SK-N-SH treated with all-trans-retinoic acid at 6 μM for 48 hours (cell line): Measurements from ENCODE around the gene ABI2.
"Not testable (repeated sequence)": the region's sequence is repeated elsewhere in the genome, so short reads cannot be mapped to it uniquely, and the experiment has no call there.

Experiments
- ARNTL ChIP-seq: fragments of 450-650 bp; formaldehyde crosslinking; IDR thresholded peaks from 2 replicates; pipeline ENCODE4 v1.5.0; 2020; ENCODE audit warnings: low read depth, mild to moderate bottlenecking, moderate library complexity, borderline replicate concordance
- BACH2 ChIP-seq: fragments of 250-450 bp; sonication (Bioruptor Pico); IDR thresholded peaks from 2 replicates; pipeline ENCODE4 v1.9.0; 2021; ENCODE audit warnings: mild to moderate bottlenecking, borderline replicate concordance
- CSDC2 ChIP-seq: fragments of 250-450 bp; sonication (Bioruptor Pico); IDR thresholded peaks from 2 replicates; pipeline ENCODE4 v1.5.0; 2020; ENCODE audit warnings: mild to moderate bottlenecking, moderate library complexity
- ESRRG ChIP-seq: fragments of 250-450 bp; sonication (Bioruptor Pico); IDR thresholded peaks from 2 replicates; pipeline ENCODE4 v1.6.1; 2021; ENCODE audit warnings: mild to moderate bottlenecking
- ISL1 ChIP-seq: fragments of 250-450 bp; sonication (Bioruptor Pico); IDR thresholded peaks from 2 replicates; pipeline ENCODE4 v2.1.2; 2022; ENCODE audit warnings: mild to moderate bottlenecking, moderate library complexity
- TCF4 ChIP-seq: fragments of 250-450 bp; sonication (Bioruptor Pico); IDR thresholded peaks from 2 replicates; pipeline ENCODE4 v1.8.0; 2021; ENCODE audit warnings: mild to moderate bottlenecking, moderate library complexity, borderline replicate concordance
- ZFP30 ChIP-seq: fragments of 450-650 bp; formaldehyde crosslinking; IDR thresholded peaks from 2 replicates; pipeline ENCODE4 v1.5.0; 2022; ENCODE audit warnings: mild to moderate bottlenecking, moderate library complexity
- ZNF70 ChIP-seq: fragments of 450-650 bp; formaldehyde crosslinking; IDR thresholded peaks from 2 replicates; pipeline ENCODE4 v1.5.0; 2020; ENCODE audit warnings: mild to moderate bottlenecking, moderate library complexity
- ZNF8 ChIP-seq: fragments of 450-650 bp; formaldehyde crosslinking; IDR thresholded peaks from 2 replicates; pipeline ENCODE4 v1.5.0; 2020; ENCODE audit warnings: mild to moderate bottlenecking, moderate library complexity
- TF ChIP-seq, protein P1 (sequence below): fragments of 250-450 bp; sonication (Bioruptor Pico); IDR thresholded peaks from 2 replicates; pipeline ENCODE4 v1.5.1; 2020; ENCODE audit warnings: low read depth, mild to moderate bottlenecking, moderate library complexity
- TF ChIP-seq, protein P2 (sequence below): fragments of 250-450 bp; sonication (Bioruptor Pico); IDR thresholded peaks from 2 replicates; pipeline ENCODE4 v1.8.0; 2020; ENCODE audit warnings: mild to moderate bottlenecking, moderate library complexity, borderline replicate concordance

DNA sequence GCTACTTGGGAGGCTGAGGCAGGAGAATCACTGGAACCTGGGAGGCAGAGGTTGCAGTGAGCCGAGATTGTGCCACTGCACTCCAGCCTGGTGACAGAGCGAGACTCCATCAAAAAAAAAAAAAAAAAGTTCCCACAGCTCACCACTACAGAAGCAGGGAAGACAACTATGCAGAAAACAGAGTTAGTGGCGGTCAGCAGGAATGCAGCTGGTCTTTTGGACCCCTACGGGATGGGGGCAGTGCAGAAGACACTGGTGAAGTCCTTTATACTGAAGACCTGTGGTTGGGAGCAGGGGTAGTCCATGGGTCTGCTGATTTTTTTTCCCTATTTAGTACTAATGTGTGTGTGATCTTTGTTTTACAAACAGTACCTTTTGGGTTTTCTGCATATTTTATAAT is 101.4 kb downstream of the ABI2 start:
- TF ChIP-seq TCF4, ESRRG, BACH2, ARNTL, ZNF70, CSDC2, ZFP30, ZNF8, ISL1 (CRISPR knock-in tag): not testable (repeated sequence)
- TF ChIP-seq, protein P1, sequence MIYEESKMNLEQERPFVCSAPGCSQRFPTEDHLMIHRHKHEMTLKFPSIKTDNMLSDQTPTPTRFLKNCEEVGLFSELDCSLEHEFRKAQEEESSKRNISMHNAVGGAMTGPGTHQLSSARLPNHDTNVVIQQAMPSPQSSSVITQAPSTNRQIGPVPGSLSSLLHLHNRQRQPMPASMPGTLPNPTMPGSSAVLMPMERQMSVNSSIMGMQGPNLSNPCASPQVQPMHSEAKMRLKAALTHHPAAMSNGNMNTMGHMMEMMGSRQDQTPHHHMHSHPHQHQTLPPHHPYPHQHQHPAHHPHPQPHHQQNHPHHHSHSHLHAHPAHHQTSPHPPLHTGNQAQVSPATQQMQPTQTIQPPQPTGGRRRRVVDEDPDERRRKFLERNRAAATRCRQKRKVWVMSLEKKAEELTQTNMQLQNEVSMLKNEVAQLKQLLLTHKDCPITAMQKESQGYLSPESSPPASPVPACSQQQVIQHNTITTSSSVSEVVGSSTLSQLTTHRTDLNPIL (CRISPR knock-in tag): not testable (repeated sequence)
- TF ChIP-seq, protein P2, sequence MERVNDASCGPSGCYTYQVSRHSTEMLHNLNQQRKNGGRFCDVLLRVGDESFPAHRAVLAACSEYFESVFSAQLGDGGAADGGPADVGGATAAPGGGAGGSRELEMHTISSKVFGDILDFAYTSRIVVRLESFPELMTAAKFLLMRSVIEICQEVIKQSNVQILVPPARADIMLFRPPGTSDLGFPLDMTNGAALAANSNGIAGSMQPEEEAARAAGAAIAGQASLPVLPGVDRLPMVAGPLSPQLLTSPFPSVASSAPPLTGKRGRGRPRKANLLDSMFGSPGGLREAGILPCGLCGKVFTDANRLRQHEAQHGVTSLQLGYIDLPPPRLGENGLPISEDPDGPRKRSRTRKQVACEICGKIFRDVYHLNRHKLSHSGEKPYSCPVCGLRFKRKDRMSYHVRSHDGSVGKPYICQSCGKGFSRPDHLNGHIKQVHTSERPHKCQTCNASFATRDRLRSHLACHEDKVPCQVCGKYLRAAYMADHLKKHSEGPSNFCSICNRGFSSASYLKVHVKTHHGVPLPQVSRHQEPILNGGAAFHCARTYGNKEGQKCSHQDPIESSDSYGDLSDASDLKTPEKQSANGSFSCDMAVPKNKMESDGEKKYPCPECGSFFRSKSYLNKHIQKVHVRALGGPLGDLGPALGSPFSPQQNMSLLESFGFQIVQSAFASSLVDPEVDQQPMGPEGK (CRISPR knock-in tag): not testable (repeated sequence)
